PC-9 (cell line): ENCODE data around the gene MICALL2. TPM values are rescaled to one million over a fixed set of nuclear protein-coding genes. Genes with fewer than 3 reads are reported as not detected.

ENCODE experiments used
- BruUV-seq: library from RNA; stranded (reverse); fragments of 400-500 nt; replicated peaks from 2 replicates; lab custom pipeline; 2021; lab: Mats Ljungman, UMichigan
- CTCF ChIA-PET: fragments of 300-600 bp; sonication (Branson Sonifier 250); formaldehyde crosslinking; loops from one replicate; lab custom pipeline; 2022; ENCODE audit warnings: antibody characterized with exemption; lab: Charles Lee
- POLR2A ChIA-PET: fragments of 300-600 bp; sonication (Branson Sonifier 250); formaldehyde crosslinking; loops from one replicate; lab custom pipeline; 2022; ENCODE audit warnings: antibody characterized with exemption; ENCODE audit not compliant: unreplicated experiment; lab: Charles Lee
- DNase-seq, 2 experiments: peaks; one replicate each; pipeline versions ENCODE4 v3.0.0 to v3.0.0-alpha.2; 2015 to 2022; ENCODE audit warnings: mixed read lengths in 1 of 2
- H2AFZ ChIP-seq: fragments of 200-600 bp; sonication (generic); 2 replicates; pipeline ENCODE4 v1.8.1; 2017; ENCODE audit warnings: antibody characterized with exemption
- H3F3A ChIP-seq: fragments of 200-600 bp; sonication (generic); 2 replicates; pipeline ENCODE4 v1.8.1; 2017; ENCODE audit warnings: antibody characterized with exemption, mild to moderate bottlenecking, low read depth; ENCODE audit not compliant: insufficient read depth
- H3K27ac ChIP-seq: fragments of 200-600 bp; sonication (generic); 2 replicates; pipeline ENCODE4 v1.6.1; 2016; ENCODE audit warnings: mixed run types
- H3K27me3 ChIP-seq: fragments of 200-600 bp; sonication (generic); 2 replicates; pipeline ENCODE4 v1.6.1; 2016; ENCODE audit warnings: low read depth, mixed run types; ENCODE audit not compliant: insufficient read depth
- H3K36me3 ChIP-seq: fragments of 200-600 bp; sonication (generic); 2 replicates; pipeline ENCODE4 v1.6.1; 2016; ENCODE audit warnings: low read depth, mixed run types
- H3K4me1 ChIP-seq: fragments of 200-600 bp; sonication (generic); replicated peaks from 2 replicates; pipeline ENCODE4 v1.6.1; 2016; ENCODE audit warnings: mixed run types; ENCODE audit not compliant: insufficient read depth
- H3K4me2 ChIP-seq: fragments of 200-600 bp; sonication (generic); 2 replicates; pipeline ENCODE4 v1.6.1; 2017; ENCODE audit warnings: mixed run types
- H3K4me3 ChIP-seq: fragments of 200-600 bp; sonication (generic); 2 replicates; pipeline ENCODE4 v1.6.1; 2016; ENCODE audit warnings: mixed run types
- H3K79me2 ChIP-seq: fragments of 200-600 bp; sonication (generic); 2 replicates; pipeline ENCODE4 v1.6.1; 2017; ENCODE audit warnings: low read depth, mixed run types
- H3K9me2 ChIP-seq: fragments of 200-600 bp; sonication (generic); 2 replicates; pipeline ENCODE4 v1.8.1; 2017; ENCODE audit warnings: mild to moderate bottlenecking; ENCODE audit not compliant: insufficient read depth
- H3K9me3 ChIP-seq: fragments of 200-600 bp; sonication (generic); 2 replicates; pipeline ENCODE4 v1.8.1; 2016; ENCODE audit warnings: low read depth; ENCODE audit not compliant: insufficient read depth
- H4K20me1 ChIP-seq: fragments of 200-600 bp; sonication (generic); 2 replicates; pipeline ENCODE4 v1.8.1; 2017; ENCODE audit not compliant: insufficient read depth
- EZH2 ChIP-seq: fragments of 200-600 bp; sonication (generic); IDR thresholded peaks from 2 replicates; pipeline ENCODE4 v1.8.0; 2017; ENCODE audit warnings: antibody characterized with exemption, low read depth
- intact Hi-C: fragments of 100-400 bp; cut with micrococcal nuclease; formaldehyde crosslinking; loops from one replicate; pipeline ENCODE4 v1.10.0; 2022; ENCODE audit not compliant: unreplicated experiment
- total RNA-seq: library from RNA; stranded (reverse); gene quantifications from 2 replicates; pipeline ENCODE4 v1.2.3, GENCODE V29; 2021
- TF ChIP-seq, protein P1 (sequence below): fragments of 200-600 bp; sonication (generic); conservative IDR thresholded peaks from 2 replicates; pipeline ENCODE4 v1.6.1; 2017; ENCODE audit warnings: mixed run types, antibody characterized with exemption, mild to moderate bottlenecking, moderate library complexity

The MICALL2 gene
- total RNA-seq, 1 experiment from 2014 or later: 104 TPM

DNA sequence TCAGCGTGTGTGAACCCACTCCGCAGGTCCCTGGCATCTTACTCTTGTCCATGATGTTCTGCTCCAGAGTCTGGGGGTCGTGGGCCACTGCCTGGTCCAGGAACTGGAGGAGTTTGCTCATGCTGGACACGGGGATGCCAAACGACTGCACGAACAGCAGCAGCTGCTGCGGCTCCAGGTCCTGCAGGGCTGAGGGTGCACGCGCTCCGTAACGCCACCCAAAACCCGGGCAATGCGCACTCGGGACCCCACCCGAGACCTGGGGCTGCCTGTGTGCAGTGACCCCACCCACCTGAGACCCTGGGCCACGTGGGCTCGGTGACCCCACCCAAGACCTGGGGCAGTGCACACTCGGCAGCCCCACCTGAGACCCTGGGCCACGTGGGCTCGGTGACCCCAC is 22.0 kb upstream of the MICALL2 start:
- no peaks in the 10 kb centered on the region for H3K9me3 ChIP-seq
- no peak overlapping the region for H2AFZ ChIP-seq
- no peaks in the 10 kb centered on the region for H3K36me3 ChIP-seq
- no peaks in the 10 kb centered on the region for H3K27me3 ChIP-seq
- DNase-seq: no peak
- CTCF ChIA-PET: no interaction called here
- H3K4me1 ChIP-seq: no peaks in the 10 kb centered on the region
- H4K20me1 ChIP-seq: no peaks in the 10 kb centered on the region; the same call in 1 of the 2 replicates
- H3K27ac ChIP-seq: no peak overlapping the region
- H3K79me2 ChIP-seq: no peaks in the 10 kb centered on the region
- intact Hi-C loops: no loop called here
- no peak overlapping the region for H3K4me2 ChIP-seq
- POLR2A ChIA-PET: no interaction called here
- H3K4me3 ChIP-seq: no peak overlapping the region
- no peaks in the 10 kb centered on the region for H3K9me2 ChIP-seq
- BruUV-seq: no TSS peak
- TF ChIP-seq, protein P1, sequence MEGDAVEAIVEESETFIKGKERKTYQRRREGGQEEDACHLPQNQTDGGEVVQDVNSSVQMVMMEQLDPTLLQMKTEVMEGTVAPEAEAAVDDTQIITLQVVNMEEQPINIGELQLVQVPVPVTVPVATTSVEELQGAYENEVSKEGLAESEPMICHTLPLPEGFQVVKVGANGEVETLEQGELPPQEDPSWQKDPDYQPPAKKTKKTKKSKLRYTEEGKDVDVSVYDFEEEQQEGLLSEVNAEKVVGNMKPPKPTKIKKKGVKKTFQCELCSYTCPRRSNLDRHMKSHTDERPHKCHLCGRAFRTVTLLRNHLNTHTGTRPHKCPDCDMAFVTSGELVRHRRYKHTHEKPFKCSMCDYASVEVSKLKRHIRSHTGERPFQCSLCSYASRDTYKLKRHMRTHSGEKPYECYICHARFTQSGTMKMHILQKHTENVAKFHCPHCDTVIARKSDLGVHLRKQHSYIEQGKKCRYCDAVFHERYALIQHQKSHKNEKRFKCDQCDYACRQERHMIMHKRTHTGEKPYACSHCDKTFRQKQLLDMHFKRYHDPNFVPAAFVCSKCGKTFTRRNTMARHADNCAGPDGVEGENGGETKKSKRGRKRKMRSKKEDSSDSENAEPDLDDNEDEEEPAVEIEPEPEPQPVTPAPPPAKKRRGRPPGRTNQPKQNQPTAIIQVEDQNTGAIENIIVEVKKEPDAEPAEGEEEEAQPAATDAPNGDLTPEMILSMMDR: no peak
- H3F3A ChIP-seq: no peaks in the 10 kb centered on the region

DNA sequence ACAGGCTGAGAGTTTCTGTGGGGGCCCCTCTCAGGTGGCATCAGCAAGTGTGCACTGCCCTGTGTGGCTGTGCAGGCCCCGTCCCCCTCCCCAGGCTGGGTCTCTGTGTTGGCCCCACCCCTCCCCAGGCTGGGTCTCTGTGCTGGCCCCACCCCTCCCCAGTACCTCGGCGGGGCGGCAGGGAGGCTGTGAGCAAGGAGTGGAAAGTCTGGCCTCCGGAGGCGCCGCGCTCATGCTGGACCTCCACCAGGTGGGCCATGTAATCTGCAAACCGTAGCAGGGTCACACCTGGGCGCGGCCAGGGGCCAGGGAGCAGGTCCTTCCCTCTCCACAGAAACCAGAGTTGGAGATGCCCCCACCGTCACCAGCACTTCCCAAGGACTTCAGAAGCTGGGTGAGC is 21.4 kb upstream of the MICALL2 start:
- ChIA-PET CTCF (no interaction called here), POLR2A (no interaction called here)
- no peaks in the 10 kb centered on the region for H3K79me2 ChIP-seq
- no peaks in the 10 kb centered on the region for H3K27me3 ChIP-seq
- H4K20me1 ChIP-seq: no peaks in the 10 kb centered on the region; the same call in 1 of the 2 replicates
- no peaks in the 10 kb centered on the region for H3K4me1 ChIP-seq
- no TSS peak for BruUV-seq
- no peaks in the 10 kb centered on the region for H3K9me3 ChIP-seq
- no peaks in the 10 kb centered on the region for H3F3A ChIP-seq
- H3K36me3 ChIP-seq: no peaks in the 10 kb centered on the region
- no peak for DNase-seq
- H3K9me2 ChIP-seq: no peaks in the 10 kb centered on the region
- no peak overlapping the region for H3K27ac ChIP-seq
- intact Hi-C loops: no loop called here
- TF ChIP-seq, protein P1: no peak
- TF ChIP-seq EZH2: no peak
- no peak overlapping the region for H3K4me2 ChIP-seq
- H2AFZ ChIP-seq: no peak overlapping the region
- H3K4me3 ChIP-seq: no peak overlapping the region

DNA sequence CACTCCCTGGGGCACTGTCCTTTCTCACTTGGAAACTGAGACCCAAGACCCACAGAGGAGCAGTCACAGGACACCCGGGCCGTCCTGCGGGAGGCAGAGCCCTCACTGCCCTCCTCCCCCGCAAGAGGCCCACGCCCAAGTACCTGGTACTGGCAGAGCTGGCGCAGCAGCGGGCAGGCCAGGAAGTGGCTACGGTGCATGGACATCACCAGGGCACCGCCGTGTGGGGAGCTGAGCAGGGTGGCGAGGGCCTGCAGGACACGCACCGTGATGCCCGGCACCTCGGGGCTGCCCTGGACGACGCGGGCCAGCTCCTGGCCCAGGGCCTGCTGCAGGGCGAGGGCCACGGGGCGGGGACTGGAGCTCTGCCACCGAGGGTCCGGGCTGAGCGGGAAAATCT is 20.0 kb upstream of the MICALL2 start:
- H3K4me1 ChIP-seq: no peaks in the 10 kb centered on the region
- 0 out of 2 replicates have a peak, but pooled peaks cover 11% of the 10 kb centered on the region for H3F3A ChIP-seq
- no peaks in the 10 kb centered on the region for H3K27me3 ChIP-seq
- ChIA-PET POLR2A (no interaction called here), CTCF (no interaction called here)
- no peak overlapping the region for H3K4me3 ChIP-seq
- no peaks in the 10 kb centered on the region for H3K79me2 ChIP-seq
- H4K20me1 ChIP-seq: peaks cover 9% of the 10 kb centered on the region; the same call in 1 of the 2 replicates
- no peaks in the 10 kb centered on the region for H3K9me2 ChIP-seq
- H2AFZ ChIP-seq: no peak overlapping the region
- DNase-seq: no peak
- H3K9me3 ChIP-seq: no peaks in the 10 kb centered on the region
- H3K36me3 ChIP-seq: no peaks in the 10 kb centered on the region
- H3K4me2 ChIP-seq: no peak overlapping the region
- no TSS peak for BruUV-seq
- H3K27ac ChIP-seq: no peak overlapping the region
- intact Hi-C loops: no loop called here
- TF ChIP-seq EZH2: no peak
- TF ChIP-seq, protein P1: no peak
